Stimulated activated CD8-positive, alpha-beta memory T cell treated with anti-CD3 and anti-CD28 coated beads, Interleukin-15, amount 100 ng/mL, for 48 hours (primary cell): Measurements from ENCODE around the gene FOXI1.
"Not testable (repeated sequence)": the region's sequence is repeated elsewhere in the genome, so short reads cannot be mapped to it uniquely, and the experiment has no call there.

Experiments
- DNase-seq, 2 donors: peaks; one replicate each; pipeline ENCODE4 v3.0.0-alpha.2; 2020; ENCODE audit warnings: low read depth in 2 of 2

Gene FOXI1

GRCh38 chr5:170126061-170126460 lies 20.4 kb downstream of the FOXI1 start:
- no peak for DNase-seq

- no peak for DNase-seq
These were observed 20.9 kb downstream of the FOXI1 start for GRCh38 chr5:170126626-170127025.

- DNase-seq, result no peak
These were observed 25.5 kb downstream of the FOXI1 start for GRCh38 chr5:170131235-170131634.

DNA sequence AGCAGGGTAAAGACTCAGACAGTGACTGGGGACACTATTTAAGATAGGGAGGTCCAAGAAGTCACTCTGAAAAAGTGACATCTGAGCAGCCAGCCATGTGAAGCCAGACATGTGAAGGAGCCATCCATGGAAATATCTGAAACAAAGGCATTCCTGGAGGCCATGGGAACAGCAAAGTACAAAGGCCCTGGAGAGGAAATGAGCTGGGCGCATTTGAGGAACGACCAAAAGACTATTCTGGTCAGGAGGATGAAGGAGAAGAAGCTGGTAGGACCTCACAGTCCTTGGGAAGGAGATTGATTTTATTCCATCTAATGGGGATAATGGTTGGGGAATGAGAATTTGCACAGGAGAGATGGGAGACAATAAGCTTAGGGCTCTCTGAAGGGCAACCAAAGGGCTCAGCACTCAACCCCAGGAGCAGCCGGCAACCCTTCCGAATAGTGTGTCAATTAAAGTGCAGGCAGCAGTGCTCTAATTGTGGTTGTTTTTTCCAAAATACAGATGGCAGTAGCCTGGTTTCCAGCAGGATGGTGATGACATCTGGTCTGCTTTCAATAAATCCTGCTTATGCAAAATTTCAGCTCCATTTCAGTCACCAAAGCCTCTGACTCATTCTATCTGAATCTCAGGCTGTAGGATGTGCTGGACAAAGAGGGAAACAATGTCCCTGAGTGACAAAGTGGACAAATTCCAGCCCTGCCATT lies 26.7 kb downstream of the FOXI1 start:
- no peak for DNase-seq

- no peak for DNase-seq
These were observed 27.3 kb downstream of the FOXI1 start for GRCh38 chr5:170132976-170133448.

GRCh38 chr5:170135796-170136490 lies 30.2 kb downstream of the FOXI1 start:
- no peak for DNase-seq

GRCh38 chr5:170136506-170136905 lies 30.8 kb downstream of the FOXI1 start:
- DNase-seq, result no peak

DNA sequence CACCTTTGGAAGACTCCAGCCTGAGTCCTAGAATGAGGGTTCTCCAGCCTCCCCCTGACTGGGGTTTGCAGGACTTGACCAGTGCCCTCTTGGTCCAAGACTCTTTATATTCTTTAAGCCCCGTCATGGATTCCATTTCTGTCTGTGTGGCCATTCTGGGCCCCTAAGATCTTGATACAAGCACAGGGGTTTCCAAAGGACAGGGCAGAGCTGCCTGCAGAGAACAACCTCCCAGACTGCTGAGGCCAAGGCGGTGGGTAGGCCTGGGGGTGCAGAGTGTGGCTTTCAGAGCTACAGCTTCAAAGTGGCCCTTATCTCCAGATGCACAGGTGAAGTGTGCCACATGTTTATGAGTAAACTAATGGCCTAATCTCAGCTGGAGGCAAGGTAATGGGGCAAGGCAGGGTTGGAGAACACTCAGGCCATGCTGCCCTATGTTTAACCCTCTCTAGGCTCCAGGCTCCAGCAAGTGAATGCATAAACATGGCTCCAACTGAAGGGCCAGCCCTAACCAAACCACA lies 32.1 kb downstream of the FOXI1 start:
- DNase-seq, result no peak

GRCh38 chr5:170138273-170138672 lies 32.6 kb downstream of the FOXI1 start:
- no peak for DNase-seq

GRCh38 chr5:170139786-170140335 lies 34.2 kb downstream of the FOXI1 start:
- no peak for DNase-seq

DNA sequence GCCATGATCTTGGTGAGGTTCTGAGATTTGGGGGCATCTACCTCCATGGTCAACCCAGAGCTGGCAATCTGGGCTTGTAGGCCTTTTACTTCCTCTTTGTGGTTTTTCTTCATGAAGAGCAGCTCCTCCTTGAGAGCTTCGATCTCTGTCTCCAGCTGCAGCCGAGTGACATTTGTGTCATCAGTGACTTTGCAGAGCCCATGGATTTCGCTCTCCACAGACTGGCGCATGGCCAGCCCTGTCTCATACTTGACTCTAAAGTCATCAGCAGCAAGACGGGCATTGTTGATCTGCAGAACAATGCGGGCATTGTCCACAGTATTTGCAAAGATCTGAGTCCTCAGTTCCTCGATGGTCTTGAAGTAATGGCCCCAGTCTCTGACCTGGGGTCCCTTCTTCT lies 35.5 kb downstream of the FOXI1 start:
- not testable (repeated sequence) for DNase-seq

DNA sequence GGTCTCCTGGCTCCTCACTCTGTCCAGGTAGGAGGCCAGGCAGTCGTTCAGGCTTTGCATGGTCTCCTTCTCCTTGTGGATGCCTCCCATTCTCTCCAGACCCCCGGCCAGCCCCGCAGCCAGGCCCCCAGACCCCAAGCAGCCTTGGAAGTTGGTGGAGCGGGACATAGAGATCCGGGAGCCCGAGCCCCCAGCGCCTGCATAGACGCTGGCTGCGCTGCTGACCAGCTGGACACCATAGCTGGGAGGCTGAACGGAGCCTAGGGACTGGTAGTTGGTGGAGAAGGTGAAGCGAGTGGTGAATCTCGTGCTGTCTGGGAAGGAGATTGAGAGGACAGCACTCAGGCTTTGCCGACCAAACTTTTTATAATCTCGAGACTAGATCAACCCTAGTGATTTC lies 35.9 kb downstream of the FOXI1 start:
- DNase-seq, result no peak

- no peak for DNase-seq
These were observed 36.5 kb downstream of the FOXI1 start for GRCh38 chr5:170142196-170142595.

GRCh38 chr5:170143091-170143490 lies 37.4 kb downstream of the FOXI1 start:
- no peak for DNase-seq

DNA sequence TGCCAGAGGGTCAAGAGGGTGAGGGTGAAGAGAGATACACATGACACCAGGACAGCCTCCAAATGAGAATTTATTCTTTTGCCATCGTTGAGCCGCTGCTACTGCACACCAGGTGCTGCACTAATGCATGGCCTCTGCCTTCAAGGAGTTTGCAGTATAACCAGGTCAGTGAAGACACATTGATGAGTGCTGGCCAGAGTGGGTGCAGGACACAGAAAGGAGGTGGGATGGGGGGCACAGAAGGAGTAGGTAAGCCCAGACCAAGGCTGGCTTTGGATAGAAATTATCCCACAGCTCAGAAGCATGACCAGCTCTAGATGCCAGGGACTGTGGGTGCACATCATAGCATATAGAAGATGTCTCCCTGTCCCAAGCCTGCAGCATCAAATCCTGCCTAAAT lies 38.0 kb downstream of the FOXI1 start:
- no peak for DNase-seq

DNA sequence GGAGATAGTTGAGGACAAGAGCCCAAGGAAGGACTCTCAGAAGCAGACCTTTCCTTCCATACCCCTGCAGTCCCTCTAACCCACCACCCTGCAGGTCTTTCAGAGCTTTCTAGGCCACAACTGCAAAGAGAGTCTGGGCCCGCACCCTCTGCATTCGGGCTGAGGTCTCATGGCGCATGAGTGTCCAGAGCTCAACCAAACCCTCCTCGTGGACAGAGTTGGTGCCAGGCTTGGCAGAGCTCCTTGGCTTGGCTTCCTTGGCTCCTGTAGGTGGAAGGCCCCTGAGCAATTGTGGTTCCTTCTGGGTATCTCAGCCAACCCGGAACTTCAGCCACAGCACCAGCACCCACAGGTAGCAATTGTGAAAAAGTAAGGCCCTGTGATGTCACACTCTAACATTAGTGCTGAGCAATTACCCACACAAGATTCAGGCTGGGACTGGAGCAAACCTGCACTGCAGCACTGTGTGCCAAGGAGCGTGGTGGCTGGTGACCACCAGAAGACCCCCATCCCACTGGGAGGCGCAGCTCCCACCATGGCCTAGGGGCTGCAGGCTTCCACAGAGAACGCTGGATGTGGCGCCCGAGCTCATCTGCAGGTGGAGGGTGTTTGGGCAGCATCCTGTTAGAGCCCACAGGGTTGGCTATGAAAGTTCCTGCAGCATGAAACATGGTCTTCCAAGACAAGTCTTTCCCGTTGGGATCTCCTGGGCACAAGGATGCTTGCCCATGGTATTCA lies 38.8 kb downstream of the FOXI1 start:
- DNase-seq, result no peak

- no peak for DNase-seq
These were observed 39.8 kb downstream of the FOXI1 start for GRCh38 chr5:170145462-170145861.

- no peak for DNase-seq
These were observed 41.5 kb downstream of the FOXI1 start for GRCh38 chr5:170147051-170147752.

DNA sequence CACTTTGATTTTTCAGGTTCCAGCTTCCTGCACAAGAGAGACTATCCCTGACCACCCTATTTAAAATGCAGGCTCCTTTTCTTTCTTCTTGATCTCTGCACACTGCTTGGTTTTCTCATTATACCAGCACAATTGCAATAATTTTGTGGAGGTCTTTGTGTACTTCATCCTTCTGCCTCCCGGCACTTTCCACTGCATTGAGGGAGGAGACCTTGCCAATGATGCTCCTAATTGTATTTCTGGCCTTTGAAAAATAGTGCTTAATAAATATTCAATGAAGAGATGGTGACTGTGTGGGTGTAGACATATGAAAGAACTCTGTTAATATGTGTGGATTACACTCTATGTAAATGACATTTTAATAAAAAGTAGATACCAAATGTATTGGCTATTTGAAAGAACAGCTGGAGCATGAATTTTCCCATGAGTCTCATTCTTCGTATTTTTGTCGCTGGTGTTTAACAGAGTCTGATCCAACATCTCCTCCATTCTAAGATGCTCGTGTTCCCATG lies 42.1 kb downstream of the FOXI1 start:
- DNase-seq, result no peak

GRCh38 chr5:170148430-170149205 lies 42.9 kb downstream of the FOXI1 start:
- DNase-seq, result no peak

DNA sequence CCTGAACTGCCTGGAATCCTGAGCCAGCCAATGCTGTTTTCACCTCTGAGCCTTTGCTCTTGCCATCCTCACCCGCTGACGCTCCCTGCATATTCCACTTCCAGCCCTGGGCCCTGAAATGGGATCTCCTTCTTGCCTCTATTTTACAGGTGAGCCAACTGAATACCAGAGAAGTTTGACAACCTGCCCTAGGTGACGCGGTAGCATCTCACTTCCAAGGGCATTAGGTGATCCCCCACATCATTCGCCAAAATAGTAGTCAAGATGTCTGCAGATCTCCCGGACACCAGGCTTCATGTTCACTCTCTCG lies 43.5 kb downstream of the FOXI1 start:
- no peak for DNase-seq
